ENCODE measurements around the gene RBM7. TPM values are rescaled to one million over a fixed set of nuclear protein-coding genes. Genes with fewer than 3 reads are reported as not detected.

RBM7 gene
- total RNA-seq, 1 experiment from 2014 or later: 37.5 TPM

DNA sequence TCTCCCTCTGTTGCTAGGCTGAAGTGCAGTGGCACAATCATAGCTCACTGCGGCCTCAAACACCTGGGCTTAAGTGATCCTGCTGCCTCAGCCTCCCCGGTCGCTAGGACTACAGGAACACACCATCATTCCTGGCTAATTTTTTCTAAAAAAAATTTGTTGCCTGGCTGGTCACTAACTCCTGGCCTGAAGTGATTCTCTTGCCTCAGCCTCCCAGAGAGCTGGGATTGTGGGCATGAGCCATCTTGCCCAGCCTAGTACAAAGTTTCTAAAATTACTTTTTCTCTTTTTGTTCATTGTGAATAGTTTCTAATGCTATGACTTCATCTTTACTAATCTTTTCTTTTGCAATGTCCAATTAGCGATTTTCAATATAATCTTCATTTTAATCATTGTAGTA is 12.5 kb downstream of the RBM7 start:
- no peaks in the 10 kb centered on the region for H3K9me3 ChIP-seq (replicated peaks)
- no peak for DNase-seq (ENCODE audit: low read depth in 1 of 2, low spot score in 2 of 2)
- H3K4me3 ChIP-seq: no peak overlapping the region
- H3K27ac ChIP-seq: no peak overlapping the region
- H3K4me1 ChIP-seq (replicated peaks): no peaks in the 10 kb centered on the region; the same call in 1 of the 2 replicates
- no peaks in the 10 kb centered on the region for H3K27me3 ChIP-seq (replicated peaks)
- H3K36me3 ChIP-seq: peaks cover 13% of the 10 kb centered on the region

DNA sequence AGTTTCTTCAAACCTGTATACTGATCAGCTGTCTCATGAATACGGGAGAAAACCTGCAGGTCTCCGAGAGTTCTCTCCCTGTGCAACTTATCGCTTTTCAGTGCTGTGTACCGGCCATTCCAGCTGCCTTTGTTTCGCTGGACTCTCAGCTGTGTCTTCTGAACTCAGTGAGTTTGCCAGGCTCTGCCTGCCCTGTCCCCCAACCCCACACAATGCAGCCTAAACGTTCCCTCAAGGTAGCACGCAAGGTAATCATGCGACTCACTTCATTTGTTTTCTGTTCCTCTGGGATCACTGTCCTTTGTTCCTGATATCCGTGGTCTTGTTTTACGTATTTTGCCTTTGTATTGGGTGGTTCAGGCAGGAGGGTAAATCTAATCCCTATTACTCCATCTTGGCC is 13.5 kb downstream of the RBM7 start:
- Histone ChIP-seq H3K9me3 (replicated peaks) (no peaks in the 10 kb centered on the region), H3K27me3 (replicated peaks) (no peaks in the 10 kb centered on the region), H3K36me3 (peaks cover 11% of the 10 kb centered on the region), H3K4me1 (replicated peaks) (no peaks in the 10 kb centered on the region; the same call in 1 of the 2 replicates), H3K27ac (no peak overlapping the region), H3K4me3 (no peak overlapping the region)
- DNase-seq (ENCODE audit: low read depth in 1 of 2, low spot score in 2 of 2): no peak

DNA sequence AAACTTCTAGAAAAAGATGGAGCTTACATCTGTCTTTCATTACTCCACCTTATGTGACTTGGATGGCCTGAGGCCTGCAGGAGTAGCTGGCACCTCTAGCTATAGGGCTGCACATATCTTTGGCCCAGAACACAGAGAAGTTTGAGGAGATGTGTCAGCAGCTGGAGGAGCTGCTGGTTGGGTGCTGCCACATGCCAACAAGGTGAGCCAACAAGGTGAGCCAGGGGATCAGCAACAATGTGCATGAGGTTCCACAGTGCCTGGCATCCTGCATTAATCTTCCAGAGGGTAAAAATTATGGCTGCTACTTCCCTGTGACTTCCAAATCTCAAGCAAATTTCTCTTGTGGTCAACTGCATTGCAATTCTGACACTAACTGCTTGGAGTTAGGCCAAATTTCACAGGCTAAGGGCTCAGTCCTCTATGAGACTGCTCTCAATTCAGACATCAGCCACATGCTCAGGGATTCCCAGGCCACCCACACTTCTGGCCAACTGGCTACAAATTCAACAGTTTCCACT is 16.0 kb downstream of the RBM7 start:
- Histone ChIP-seq H3K4me3 (no peak overlapping the region), H3K27me3 (replicated peaks) (no peaks in the 10 kb centered on the region), H3K9me3 (replicated peaks) (no peaks in the 10 kb centered on the region), H3K4me1 (replicated peaks) (no peaks in the 10 kb centered on the region; the same call in 1 of the 2 replicates), H3K27ac (no peak overlapping the region), H3K36me3 (no peaks in the 10 kb centered on the region)
- DNase-seq (ENCODE audit: low read depth in 1 of 2, low spot score in 2 of 2): no peak

DNA sequence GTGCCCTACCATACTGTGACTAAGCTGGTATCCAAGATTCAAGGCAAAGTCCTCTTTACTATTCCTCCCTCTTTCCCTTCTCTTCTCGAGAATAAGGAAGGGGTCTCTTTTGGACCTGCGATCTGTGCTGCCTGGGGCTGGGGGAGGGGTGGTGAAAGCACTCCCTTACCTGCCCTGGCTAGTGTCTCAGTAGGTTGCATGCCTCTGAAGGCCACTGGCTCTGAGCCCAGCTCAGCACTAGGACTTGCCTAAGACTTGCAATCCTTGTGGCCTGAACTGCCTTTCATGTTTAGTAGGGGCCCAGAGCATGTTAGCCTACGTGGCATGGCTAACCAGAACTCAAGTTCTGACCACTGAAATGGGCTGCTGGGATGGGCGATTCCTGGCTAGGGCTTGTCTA is 25.8 kb downstream of the RBM7 start:
- no peaks in the 10 kb centered on the region for H3K9me3 ChIP-seq (replicated peaks)
- H3K4me1 ChIP-seq (replicated peaks): no peaks in the 10 kb centered on the region
- no peak overlapping the region for H3K27ac ChIP-seq
- no peaks in the 10 kb centered on the region for H3K36me3 ChIP-seq
- no peak for DNase-seq (ENCODE audit: low read depth in 1 of 2, low spot score in 2 of 2)
- no peaks in the 10 kb centered on the region for H3K27me3 ChIP-seq (replicated peaks)
- H3K4me3 ChIP-seq: no peak overlapping the region

DNA sequence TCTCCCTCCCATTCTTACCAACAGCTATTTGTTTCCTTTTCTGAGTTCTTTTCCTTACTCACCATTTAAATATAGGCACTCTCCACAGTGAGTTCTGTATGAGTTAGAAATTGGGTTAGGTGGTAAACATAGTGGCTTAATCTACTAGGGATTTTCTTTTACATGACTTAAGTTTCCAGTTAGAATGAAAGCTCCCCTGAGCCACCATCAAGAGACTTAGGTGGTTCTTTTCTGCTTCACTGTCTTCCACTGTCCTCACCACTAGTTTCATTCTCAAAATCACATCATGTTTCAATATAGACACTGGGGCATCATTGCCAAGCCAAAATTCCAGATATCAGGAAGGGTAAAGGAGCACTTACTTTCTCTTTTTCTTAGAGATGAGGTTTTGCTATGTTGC is 29.8 kb downstream of the RBM7 start:
- no peaks in the 10 kb centered on the region for H3K9me3 ChIP-seq (replicated peaks)
- no peaks in the 10 kb centered on the region for H3K4me1 ChIP-seq (replicated peaks)
- H3K4me3 ChIP-seq: no peak overlapping the region
- no peaks in the 10 kb centered on the region for H3K27me3 ChIP-seq (replicated peaks)
- no peak for DNase-seq (ENCODE audit: low read depth in 1 of 2, low spot score in 2 of 2)
- H3K36me3 ChIP-seq: no peaks in the 10 kb centered on the region
- H3K27ac ChIP-seq: no peak overlapping the region

DNA sequence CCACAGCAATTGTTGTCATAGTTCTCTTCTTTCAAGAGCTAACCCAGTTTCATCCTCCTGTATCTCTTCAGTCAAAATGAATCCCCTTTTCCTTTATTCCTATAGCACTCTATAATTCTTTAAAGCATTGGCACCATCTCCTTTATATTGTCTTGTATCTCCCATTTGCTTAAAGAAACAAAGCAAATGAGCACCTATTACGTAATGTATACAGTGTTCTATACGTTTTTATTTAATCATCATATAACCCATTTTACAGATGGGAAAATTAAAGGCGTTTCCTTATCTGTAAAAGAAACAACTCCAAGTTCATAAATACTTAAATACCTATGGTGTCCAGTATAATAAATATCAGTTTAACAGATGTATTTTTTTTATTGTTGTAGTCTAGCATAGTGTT is 32.4 kb downstream of the RBM7 start:
- H3K4me1 ChIP-seq (replicated peaks): no peaks in the 10 kb centered on the region
- H3K4me3 ChIP-seq: no peak overlapping the region
- no peaks in the 10 kb centered on the region for H3K9me3 ChIP-seq (replicated peaks)
- no peaks in the 10 kb centered on the region for H3K27me3 ChIP-seq (replicated peaks)
- H3K27ac ChIP-seq: no peak overlapping the region
- no peak for DNase-seq (ENCODE audit: low read depth in 1 of 2, low spot score in 2 of 2)
- H3K36me3 ChIP-seq: no peaks in the 10 kb centered on the region

DNA sequence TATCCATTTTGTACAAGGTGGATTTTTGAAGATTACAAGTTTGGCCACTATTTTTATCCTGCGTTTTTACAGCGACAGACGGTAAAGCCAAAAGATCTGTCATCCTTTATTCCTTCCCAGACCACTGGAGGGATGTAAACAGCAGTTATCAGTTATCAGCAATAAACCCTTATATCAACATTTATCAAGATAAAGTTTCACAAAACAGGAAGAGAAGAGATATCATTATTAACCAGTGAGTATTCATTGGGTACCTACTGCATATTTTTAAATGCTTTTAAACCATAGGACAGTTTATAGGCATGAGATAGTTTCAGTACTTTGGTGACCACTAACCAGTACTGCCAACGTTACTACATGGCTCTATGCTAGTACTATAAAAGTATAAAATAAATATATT is 32.9 kb downstream of the RBM7 start:
- no peak overlapping the region for H3K27ac ChIP-seq
- H3K4me1 ChIP-seq (replicated peaks): peaks cover under 1% of the 10 kb centered on the region
- H3K36me3 ChIP-seq: no peaks in the 10 kb centered on the region
- no peak for DNase-seq (ENCODE audit: low read depth in 1 of 2, low spot score in 2 of 2)
- no peaks in the 10 kb centered on the region for H3K9me3 ChIP-seq (replicated peaks)
- no peak overlapping the region for H3K4me3 ChIP-seq
- H3K27me3 ChIP-seq (replicated peaks): no peaks in the 10 kb centered on the region

DNA sequence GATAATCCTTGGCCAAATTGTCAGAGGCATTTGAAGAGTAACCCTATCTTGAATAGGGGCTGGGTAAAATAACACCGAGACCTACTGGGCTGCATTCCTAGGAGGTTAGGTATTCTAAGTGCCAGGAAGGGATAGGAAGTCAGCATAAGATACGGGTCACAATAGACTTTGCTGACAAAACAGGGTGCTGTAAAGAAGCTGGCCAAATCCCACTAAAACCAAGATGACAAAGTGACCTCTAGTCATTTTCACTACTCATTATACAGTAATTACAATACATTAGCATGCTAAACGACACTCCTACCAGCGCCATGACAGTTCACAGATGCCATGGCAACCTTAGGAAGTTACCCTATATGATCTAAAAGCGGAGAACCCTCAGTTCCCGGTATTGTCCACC is 37.8 kb downstream of the RBM7 start:
- Histone ChIP-seq H3K4me3 (no peak overlapping the region), H3K27me3 (replicated peaks) (no peaks in the 10 kb centered on the region), H3K27ac (no peak overlapping the region), H3K9me3 (replicated peaks) (no peaks in the 10 kb centered on the region), H3K36me3 (peaks cover 14% of the 10 kb centered on the region), H3K4me1 (replicated peaks) (peaks cover 20% of the 10 kb centered on the region)
- DNase-seq (ENCODE audit: low read depth in 1 of 2, low spot score in 2 of 2): no peak

DNA sequence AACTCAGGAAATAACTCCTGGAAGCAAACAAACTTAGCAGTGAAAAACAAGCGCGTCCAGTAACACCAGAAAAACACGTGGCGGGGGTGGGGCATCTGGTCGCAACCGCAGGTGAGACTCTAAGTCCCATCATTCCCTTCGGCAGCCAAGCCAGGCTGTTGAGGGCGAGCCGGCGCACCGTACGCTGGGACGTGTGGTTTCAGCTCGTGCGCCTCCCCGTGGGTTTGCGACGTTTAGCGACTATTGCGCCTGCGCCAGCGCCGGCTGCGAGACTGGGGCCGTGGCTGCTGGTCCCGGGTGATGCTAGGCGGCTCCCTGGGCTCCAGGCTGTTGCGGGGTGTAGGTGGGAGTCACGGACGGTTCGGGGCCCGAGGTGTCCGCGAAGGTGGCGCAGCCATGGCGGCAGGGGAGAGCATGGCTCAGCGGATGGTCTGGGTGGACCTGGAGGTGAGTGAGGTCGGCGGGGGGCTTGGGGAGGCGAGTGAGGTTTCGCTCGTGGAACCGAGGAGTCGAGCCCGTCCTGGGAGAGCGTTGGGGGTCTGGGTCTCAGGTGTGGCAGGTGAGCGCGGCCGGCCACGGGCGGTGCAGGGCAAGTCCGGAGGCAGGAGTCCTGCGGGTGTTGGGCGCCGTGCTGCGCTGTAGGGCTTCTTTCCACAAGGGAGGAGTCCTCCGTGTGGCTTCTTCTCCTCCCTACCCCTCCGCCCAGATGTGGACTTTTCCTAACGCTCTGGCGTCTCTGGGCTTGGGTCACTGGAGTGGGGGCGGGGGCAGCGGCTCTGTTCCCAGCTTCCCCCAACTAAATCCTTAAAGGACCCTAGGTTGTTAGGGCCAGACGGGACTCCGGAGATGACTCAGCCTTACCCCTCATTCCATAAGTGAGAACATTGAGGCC is 39.0 kb downstream of the RBM7 start, which contains the start of gene REXO2:
REXO2 (plus strand) TSS at position 239 of the 892 bp plus-strand sequence; CDS start at position 301, 62 bp downstream.
- no peaks in the 10 kb centered on the region for H3K9me3 ChIP-seq (replicated peaks)
- DNase-seq (ENCODE audit: low read depth in 1 of 2, low spot score in 2 of 2): peak; percentile 73 to 85
- H3K4me3 ChIP-seq: peak within 1 kb of the TSS; percentile 90
- H3K4me1 ChIP-seq (replicated peaks): peaks cover 20% of the 10 kb centered on the region
- no peaks in the 10 kb centered on the region for H3K27me3 ChIP-seq (replicated peaks)
- peaks cover 18% of the 10 kb centered on the region for H3K36me3 ChIP-seq
- H3K27ac ChIP-seq: peak within 1 kb of the TSS; percentile 82

DNA sequence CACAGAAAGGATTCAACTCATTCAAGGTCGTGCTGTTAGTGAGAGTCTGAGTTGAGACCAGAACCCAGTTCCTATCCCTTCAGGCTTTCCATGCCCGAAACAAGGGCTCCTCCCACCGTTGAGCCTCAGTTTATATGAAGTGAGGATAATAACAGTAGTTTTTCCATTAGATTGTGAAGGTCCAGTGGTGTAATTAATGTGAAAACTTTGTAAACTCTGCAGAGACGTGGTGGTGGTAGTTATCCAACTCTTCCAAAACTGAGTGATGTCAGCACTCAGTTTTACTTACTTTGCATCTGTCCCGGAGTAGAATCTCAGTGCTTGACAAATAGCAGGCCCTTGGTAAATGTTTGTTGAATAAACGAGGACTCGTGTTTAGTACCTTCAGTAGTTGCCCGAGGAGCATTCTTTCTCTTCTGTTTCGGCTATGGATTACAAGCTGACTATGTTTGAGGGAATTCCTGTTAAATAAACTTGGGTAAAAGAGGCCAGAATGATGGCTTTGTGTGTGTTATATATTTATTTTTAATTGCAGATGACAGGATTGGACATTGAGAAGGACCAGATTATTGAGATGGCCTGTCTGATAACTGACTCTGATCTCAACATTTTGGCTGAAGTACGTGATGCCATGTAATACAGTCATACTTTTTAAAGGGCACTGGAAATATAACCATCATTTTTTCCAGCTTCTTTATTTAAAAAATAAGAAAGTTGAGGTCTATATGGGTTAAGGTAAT is 39.8 kb downstream of the RBM7 start:
- Histone ChIP-seq H3K36me3 (peaks cover 22% of the 10 kb centered on the region), H3K4me1 (replicated peaks) (peaks cover 20% of the 10 kb centered on the region), H3K27me3 (replicated peaks) (no peaks in the 10 kb centered on the region), H3K9me3 (replicated peaks) (no peaks in the 10 kb centered on the region), H3K27ac (peak overlapping the region; percentile 82), H3K4me3 (peak overlapping the region; percentile 90)
- no peak for DNase-seq (ENCODE audit: low read depth in 1 of 2, low spot score in 2 of 2)

DNA sequence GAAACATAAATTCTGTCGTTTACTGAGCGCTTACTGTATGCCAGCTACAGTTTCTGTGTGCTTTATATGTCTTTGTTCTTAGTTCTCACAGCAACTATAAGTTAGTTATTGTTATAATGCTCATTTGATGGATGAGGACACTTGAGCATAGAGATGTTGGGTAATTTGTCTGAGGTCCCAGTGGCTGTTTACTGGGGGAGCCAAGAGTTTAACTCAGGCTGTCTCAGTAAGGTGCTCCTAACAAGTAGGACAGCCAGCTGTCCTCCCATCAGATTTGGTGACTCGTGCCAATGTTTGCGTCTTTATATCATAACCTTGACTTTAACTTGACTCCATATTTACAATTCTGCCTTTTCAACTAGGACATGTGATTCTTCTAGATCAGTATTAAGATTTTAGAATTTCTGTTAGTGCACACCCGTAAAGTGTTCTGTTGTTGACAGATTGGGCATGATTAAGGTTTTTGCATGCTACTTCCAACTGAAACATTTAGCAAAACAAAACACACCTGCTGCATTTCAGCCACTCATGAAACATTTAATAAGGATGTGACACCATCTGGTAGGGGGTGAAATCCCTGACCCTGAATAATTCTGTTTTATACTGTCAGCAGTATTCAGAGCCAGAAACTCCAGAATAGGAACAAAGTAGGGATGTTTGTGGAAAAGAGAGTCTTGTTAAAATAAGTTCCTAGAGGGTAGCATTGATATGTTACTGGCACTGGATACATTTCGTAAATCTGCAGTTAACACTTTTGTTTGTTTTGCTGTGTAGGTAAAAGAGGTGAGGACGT is 40.7 kb downstream of the RBM7 start:
- peaks cover 20% of the 10 kb centered on the region for H3K4me1 ChIP-seq (replicated peaks)
- peaks cover 25% of the 10 kb centered on the region for H3K36me3 ChIP-seq
- no peak overlapping the region for H3K27ac ChIP-seq
- no peaks in the 10 kb centered on the region for H3K9me3 ChIP-seq (replicated peaks)
- no peaks in the 10 kb centered on the region for H3K27me3 ChIP-seq (replicated peaks)
- no peak for DNase-seq (ENCODE audit: low read depth in 1 of 2, low spot score in 2 of 2)
- H3K4me3 ChIP-seq: no peak overlapping the region

DNA sequence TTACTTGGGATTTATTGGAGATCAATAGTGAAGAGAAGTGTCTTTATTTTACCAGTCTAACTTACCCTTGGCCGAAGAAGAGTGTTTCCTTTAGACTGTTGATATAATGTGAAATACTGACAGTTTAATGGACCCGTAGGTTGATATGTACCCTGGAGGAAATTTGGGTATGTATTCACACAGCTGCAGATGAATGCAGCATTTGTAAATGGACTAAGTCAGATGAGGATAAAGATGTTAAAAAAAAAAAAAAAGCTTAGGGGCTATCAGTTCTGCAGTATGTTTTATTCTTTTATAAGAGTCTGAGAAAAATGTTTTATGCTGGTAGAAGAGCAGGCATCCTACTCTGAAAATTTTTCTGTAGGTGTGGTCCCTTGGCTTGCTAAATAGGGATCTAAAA is 41.5 kb downstream of the RBM7 start:
- no peak overlapping the region for H3K4me3 ChIP-seq
- no peak for DNase-seq (ENCODE audit: low read depth in 1 of 2, low spot score in 2 of 2)
- no peaks in the 10 kb centered on the region for H3K9me3 ChIP-seq (replicated peaks)
- no peak overlapping the region for H3K27ac ChIP-seq
- peaks cover 29% of the 10 kb centered on the region for H3K36me3 ChIP-seq
- peaks cover 20% of the 10 kb centered on the region for H3K4me1 ChIP-seq (replicated peaks)
- H3K27me3 ChIP-seq (replicated peaks): no peaks in the 10 kb centered on the region

DNA sequence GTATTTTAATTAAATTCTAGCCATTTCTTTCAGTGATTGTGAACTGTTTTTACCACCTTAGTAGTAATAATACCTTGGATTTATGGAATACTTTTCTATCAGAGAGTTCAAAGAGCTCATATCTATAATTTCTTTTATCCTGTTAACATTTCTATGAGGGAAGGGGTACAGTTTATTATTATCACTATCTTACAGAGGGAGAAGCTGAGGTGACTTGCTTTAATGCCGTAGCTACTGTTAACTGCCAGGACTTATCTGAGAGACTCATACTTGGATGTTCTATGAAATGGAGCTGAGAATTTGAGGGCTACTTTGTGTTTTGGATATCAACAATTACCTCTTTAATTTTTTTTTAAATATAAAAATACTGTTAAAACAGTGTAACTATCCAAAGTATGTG is 42.1 kb downstream of the RBM7 start:
- H3K27ac ChIP-seq: no peak overlapping the region
- no peaks in the 10 kb centered on the region for H3K9me3 ChIP-seq (replicated peaks)
- DNase-seq (ENCODE audit: low read depth in 1 of 2, low spot score in 2 of 2): no peak
- H3K27me3 ChIP-seq (replicated peaks): no peaks in the 10 kb centered on the region
- peaks cover 32% of the 10 kb centered on the region for H3K36me3 ChIP-seq
- peaks cover 25% of the 10 kb centered on the region for H3K4me1 ChIP-seq (replicated peaks)
- H3K4me3 ChIP-seq: no peak overlapping the region
